Suprapubic skin (tissue), 4 donors: ENCODE measurements around the gene ROR2.

Source experiments
- POLR2A ChIP-seq, 2 donors: fragments of 450-650 bp; IDR thresholded peaks; one replicate each; pipeline ENCODE4 v1.6.1; 2017; ENCODE audit warnings: antibody characterized with exemption in 2 of 2, mild to moderate bottlenecking in 2 of 2, moderate library complexity in 2 of 2
- POLR2AphosphoS5 ChIP-seq, 3 donors: sonication (generic); formaldehyde crosslinking; IDR thresholded peaks; one replicate each; pipeline ENCODE4 v1.6.1; 2017; ENCODE audit warnings: antibody characterized with exemption in 3 of 3

DNA sequence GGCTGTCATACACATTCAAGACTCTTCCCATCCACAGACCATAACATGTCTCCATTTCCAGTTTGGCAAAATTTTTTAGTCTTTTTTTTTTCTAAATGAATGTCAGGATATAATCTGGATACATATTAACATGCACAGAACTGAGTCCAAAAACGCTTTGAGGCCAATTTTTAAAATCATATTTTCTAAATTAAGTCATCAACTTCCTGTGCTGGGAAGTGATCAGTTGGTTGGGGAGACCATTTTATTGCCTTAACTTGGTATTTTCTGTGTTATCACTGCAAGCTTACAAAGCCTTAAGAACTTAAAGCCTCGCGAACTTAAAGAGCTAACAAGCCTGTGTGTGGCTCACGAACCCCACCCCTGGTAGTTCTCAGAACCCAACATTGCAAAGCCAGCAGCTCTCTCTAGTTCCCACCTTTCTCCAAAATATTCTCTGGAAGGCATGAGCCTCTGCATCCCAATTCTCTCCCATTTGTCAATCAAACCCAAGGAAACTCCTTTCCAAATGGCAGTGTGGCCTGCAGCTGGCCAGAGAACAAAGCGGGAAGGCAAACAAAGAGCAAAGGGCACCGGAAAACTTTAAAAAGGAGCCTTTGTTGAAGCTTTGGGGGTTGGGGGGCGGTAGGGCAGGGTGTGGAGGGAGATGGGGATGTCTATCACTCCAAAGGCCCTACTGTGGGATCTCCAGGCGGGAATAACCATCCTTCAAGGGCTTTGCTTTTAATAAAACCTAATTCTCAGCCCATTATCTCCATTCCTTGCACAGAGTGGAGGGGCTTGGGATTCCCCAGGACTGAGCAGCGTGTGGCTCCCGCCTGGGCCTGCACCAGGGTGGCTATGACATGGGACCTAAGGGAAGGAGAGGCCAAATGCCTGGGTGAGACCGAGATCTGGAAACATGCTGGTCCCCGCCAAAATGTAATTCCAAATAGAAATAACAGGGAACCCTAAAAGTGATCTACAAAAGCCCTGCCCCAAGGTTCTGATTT, 65.0 kb downstream of the ROR2 start:
- TF ChIP-seq POLR2A (IDR thresholded peaks at IDR 0.05) (no peak), POLR2AphosphoS5 (IDR thresholded peaks at IDR 0.05) (no peak)
